HG03378 (cell line): ENCODE data around the gene COQ8B.
"Not testable (repeated sequence)": the region's sequence is repeated elsewhere in the genome, so short reads cannot be mapped to it uniquely, and the experiment has no call there.

Source experiments
- ATAC-seq: cut with Tn5 transposase; IDR thresholded peaks from one replicate; pipeline ENCODE4 v1.9.1; 2021; ENCODE audit warnings: mild to moderate bottlenecking, moderate library complexity; ENCODE audit not compliant: unreplicated experiment

Gene COQ8B

GRCh38 chr19:40742886-40743285, 26.2 kb upstream of the COQ8B start:
- ATAC-seq: no peak

GRCh38 chr19:40742477-40742876, 25.8 kb upstream of the COQ8B start:
- ATAC-seq: no peak

GRCh38 chr19:40741527-40742390, 25.1 kb upstream of the COQ8B start:
- ATAC-seq: no peak

- no peak for ATAC-seq
Measured at GRCh38 chr19:40740747-40741146, 24.1 kb upstream of the COQ8B start.

GRCh38 chr19:40739871-40740703, 23.4 kb upstream of the COQ8B start:
- no peak for ATAC-seq

GRCh38 chr19:40739030-40739839, 22.5 kb upstream of the COQ8B start:
- ATAC-seq: no peak

- no peak for ATAC-seq
Measured at GRCh38 chr19:40737102-40737644, 20.5 kb upstream of the COQ8B start.

GRCh38 chr19:40736661-40737060, 20.0 kb upstream of the COQ8B start:
- ATAC-seq: no peak

- ATAC-seq: no peak
Measured at GRCh38 chr19:40735013-40735771, 18.5 kb upstream of the COQ8B start.

GRCh38 chr19:40733149-40733548, 16.5 kb upstream of the COQ8B start:
- ATAC-seq: no peak

GRCh38 chr19:40732304-40732703, 15.6 kb upstream of the COQ8B start:
- ATAC-seq: not testable (repeated sequence)

GRCh38 chr19:40730065-40730464, 13.4 kb upstream of the COQ8B start:
- ATAC-seq: not testable (repeated sequence)

- ATAC-seq: no peak
Measured at GRCh38 chr19:40726279-40726678, 9.6 kb upstream of the COQ8B start.

- no peak for ATAC-seq
Measured at GRCh38 chr19:40724855-40725254, 8.2 kb upstream of the COQ8B start.

GRCh38 chr19:40724315-40724714, 7.6 kb upstream of the COQ8B start:
- no peak for ATAC-seq

GRCh38 chr19:40723661-40724254, 7.1 kb upstream of the COQ8B start:
- no peak for ATAC-seq

- ATAC-seq: no peak
Measured at GRCh38 chr19:40721936-40722661, 5.4 kb upstream of the COQ8B start.

GRCh38 chr19:40721140-40721486, 4.4 kb upstream of the COQ8B start:
- no peak for ATAC-seq

GRCh38 chr19:40719414-40719894, 2.8 kb upstream of the COQ8B start:
- ATAC-seq: no peak
